RWPE2 (cell line): ENCODE data around the gene CORT.
"Not testable (repeated sequence)": the region's sequence is repeated elsewhere in the genome, so short reads cannot be mapped to it uniquely, and the experiment has no call there.

ENCODE experiments used
- ATAC-seq: fragments of 200-7000 bp; cut with Tn5 transposase; 3 replicates; pipeline ENCODE4 v1.9.1; 2021; ENCODE audit warnings: low read depth
- DNase-seq: peaks from one replicate; pipeline ENCODE4 v3.0.0-alpha.2; 2020; ENCODE audit warnings: low spot score
- H3K27ac ChIP-seq: fragments of 450-650 bp; 2 replicates; pipeline ENCODE4 v1.5.1; 2017; ENCODE audit warnings: mild to moderate bottlenecking; ENCODE audit not compliant: poor library complexity, severe bottlenecking
- H3K27me3 ChIP-seq: fragments of 250-450 bp; sonication (Bioruptor Pico); 2 replicates; pipeline ENCODE4 v1.5.1; 2021; ENCODE audit warnings: mild to moderate bottlenecking, moderate library complexity; ENCODE audit not compliant: insufficient read depth, poor library complexity, severe bottlenecking
- H3K36me3 ChIP-seq: fragments of 250-450 bp; sonication (Bioruptor Pico); 2 replicates; pipeline ENCODE4 v1.5.1; 2020; ENCODE audit warnings: low read depth, mild to moderate bottlenecking, moderate library complexity
- H3K4me1 ChIP-seq: fragments of 250-450 bp; sonication (Bioruptor Pico); 2 replicates; pipeline ENCODE4 v1.5.1; 2021; ENCODE audit warnings: mild to moderate bottlenecking, moderate library complexity; ENCODE audit not compliant: insufficient read depth, poor library complexity, severe bottlenecking
- H3K4me3 ChIP-seq: fragments of 250-450 bp; sonication (Bioruptor Pico); 2 replicates; pipeline ENCODE4 v1.5.1; 2021; ENCODE audit warnings: mild to moderate bottlenecking, moderate library complexity; ENCODE audit not compliant: severe bottlenecking
- H3K9me3 ChIP-seq: fragments of 250-450 bp; sonication (Bioruptor Pico); 2 replicates; pipeline ENCODE4 v1.5.1; 2021; ENCODE audit warnings: mild to moderate bottlenecking, moderate library complexity; ENCODE audit not compliant: severe bottlenecking
- CTCF ChIP-seq: fragments of 450-650 bp; IDR thresholded peaks from one replicate; pipeline ENCODE4 v1.5.1; 2017; ENCODE audit warnings: mild to moderate bottlenecking, moderate library complexity; ENCODE audit not compliant: poor library complexity, severe bottlenecking

Gene CORT

DNA sequence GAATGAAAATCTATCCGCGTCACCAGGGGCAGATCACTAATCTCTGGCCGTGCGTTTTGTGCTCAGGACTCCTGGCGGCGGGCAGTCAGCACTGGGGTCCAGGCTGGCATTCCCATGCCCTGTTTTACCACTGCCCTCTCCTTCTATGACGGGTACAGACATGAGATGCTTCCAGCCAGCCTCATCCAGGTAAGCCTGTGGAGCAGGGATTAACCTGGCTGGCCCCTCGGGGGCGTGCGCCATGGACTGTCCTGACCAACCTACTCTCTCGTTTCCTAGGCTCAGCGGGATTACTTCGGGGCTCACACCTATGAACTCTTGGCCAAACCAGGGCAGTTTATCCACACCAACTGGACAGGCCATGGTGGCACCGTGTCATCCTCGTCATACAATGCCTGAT is 30.5 kb upstream of the CORT start:
- no peaks in the 10 kb centered on the region for H3K4me1 ChIP-seq
- TF ChIP-seq CTCF = no peak
- DNase-seq (no peak), ATAC-seq (no peak)
- no peaks in the 10 kb centered on the region for H3K9me3 ChIP-seq
- H3K36me3 ChIP-seq = peaks cover 62% of the 10 kb centered on the region
- H3K27ac ChIP-seq = no peak overlapping the region
- no peaks in the 10 kb centered on the region for H3K27me3 ChIP-seq
- H3K4me3 ChIP-seq = no peak overlapping the region

DNA sequence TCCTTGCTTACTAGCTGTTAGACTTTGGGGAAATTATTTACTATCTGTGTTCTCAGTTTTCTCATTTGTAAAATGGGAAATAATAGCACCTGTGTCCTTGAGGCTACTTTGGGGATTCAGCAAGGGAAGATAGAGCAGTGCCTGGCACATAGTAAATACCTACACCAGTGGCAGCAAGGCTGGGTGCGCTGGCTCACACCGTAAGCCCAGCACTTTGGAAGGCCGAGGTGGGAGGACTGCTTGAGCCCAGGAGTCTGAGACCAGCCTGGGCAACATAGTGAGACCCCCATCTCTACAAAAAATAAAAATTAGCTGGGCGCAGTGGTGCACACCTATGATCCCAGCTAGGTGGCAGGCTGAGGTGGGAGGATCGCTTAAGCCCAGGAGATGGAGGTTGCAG is 28.2 kb upstream of the CORT start:
- Histone ChIP-seq H3K27me3 (no peaks in the 10 kb centered on the region), H3K4me1 (no peaks in the 10 kb centered on the region), H3K27ac (no peak overlapping the region), H3K36me3 (peaks cover 41% of the 10 kb centered on the region), H3K4me3 (no peak overlapping the region), H3K9me3 (no peaks in the 10 kb centered on the region)
- ATAC-seq (no peak), DNase-seq (no peak)
- TF ChIP-seq CTCF = no peak

GRCh38 chr1:10424034-10424433 is 25.8 kb upstream of the CORT start:
- no peaks in the 10 kb centered on the region for H3K9me3 ChIP-seq
- no peak overlapping the region for H3K27ac ChIP-seq
- no peak for ATAC-seq
- no peaks in the 10 kb centered on the region for H3K4me1 ChIP-seq
- no peak overlapping the region for H3K4me3 ChIP-seq
- DNase-seq = no peak
- TF ChIP-seq CTCF = no peak
- no peaks in the 10 kb centered on the region for H3K27me3 ChIP-seq
- H3K36me3 ChIP-seq = peaks cover 19% of the 10 kb centered on the region

- Histone ChIP-seq H3K9me3 (no peaks in the 10 kb centered on the region), H3K27me3 (no peaks in the 10 kb centered on the region), H3K4me3 (no peak overlapping the region), H3K27ac (no peak overlapping the region), H3K36me3 (peaks cover 15% of the 10 kb centered on the region), H3K4me1 (no peaks in the 10 kb centered on the region)
- no peak for DNase-seq
- TF ChIP-seq CTCF = no peak
- no peak for ATAC-seq
Observed at GRCh38 chr1:10424651-10425050, 25.2 kb upstream of the CORT start.

- not testable (repeated sequence) for H3K9me3 ChIP-seq, H3K27ac ChIP-seq, H3K4me1 ChIP-seq, H3K27me3 ChIP-seq, H3K36me3 ChIP-seq, ATAC-seq, DNase-seq, H3K4me3 ChIP-seq
Observed at GRCh38 chr1:10425826-10426534, 23.9 kb upstream of the CORT start.

GRCh38 chr1:10426535-10426848 is 23.3 kb upstream of the CORT start:
- not testable (repeated sequence) for H3K27me3 ChIP-seq, H3K9me3 ChIP-seq, H3K4me3 ChIP-seq, H3K4me1 ChIP-seq, H3K27ac ChIP-seq, DNase-seq, ATAC-seq, H3K36me3 ChIP-seq
